ENCODE measurements around the gene FAM241A.
"Not testable (repeated sequence)": the region's sequence is repeated elsewhere in the genome, so short reads cannot be mapped to it uniquely, and the experiment has no call there.

FAM241A gene

GRCh38 chr4:112176596-112176995, 31.3 kb downstream of the FAM241A start:
- no peak for DNase-seq

DNA sequence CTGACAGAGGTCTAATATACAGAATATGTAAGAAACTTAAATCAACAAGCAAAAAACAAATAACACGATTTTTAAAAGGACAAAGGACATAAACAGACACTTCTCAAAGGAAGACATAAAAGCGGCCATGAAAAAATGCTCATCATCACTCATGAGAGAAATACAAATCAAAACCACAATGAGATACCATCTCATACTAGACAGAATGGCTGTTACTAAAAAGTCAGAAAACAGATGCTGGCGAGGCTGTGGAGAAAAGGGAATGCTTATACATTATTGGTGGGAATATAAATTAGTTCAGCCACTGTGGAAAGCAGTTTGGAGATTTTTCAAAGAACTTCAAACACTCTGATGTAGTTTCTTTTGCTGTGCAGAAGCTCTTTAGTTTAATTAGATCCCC, 33.5 kb downstream of the FAM241A start:
- not testable (repeated sequence) for DNase-seq

GRCh38 chr4:112181358-112182000, 36.2 kb downstream of the FAM241A start:
- DNase-seq, result no peak

GRCh38 chr4:112182604-112183003, 37.4 kb downstream of the FAM241A start:
- DNase-seq, result no peak

DNA sequence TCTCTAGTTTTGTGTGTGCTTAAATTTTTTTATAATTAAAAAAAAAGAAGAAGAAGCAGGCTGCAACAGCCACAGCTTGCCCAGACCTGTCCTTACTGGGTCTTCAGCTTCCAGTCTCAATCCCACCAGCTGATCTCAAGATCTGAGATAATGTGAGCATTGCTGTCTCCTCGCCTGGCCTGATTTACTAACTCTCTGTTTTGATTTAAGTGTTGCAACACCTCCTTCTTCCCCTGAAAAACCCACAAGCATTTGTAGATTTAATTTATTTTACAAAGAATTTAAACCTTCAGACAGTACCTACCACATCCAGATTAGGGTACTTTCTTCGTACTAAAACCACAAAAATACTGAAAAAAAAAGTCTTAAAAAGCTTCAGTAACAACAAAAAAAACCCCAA, 38.0 kb downstream of the FAM241A start:
- no peak for DNase-seq

GRCh38 chr4:112184438-112184837, 39.2 kb downstream of the FAM241A start:
- DNase-seq, result no peak

DNA sequence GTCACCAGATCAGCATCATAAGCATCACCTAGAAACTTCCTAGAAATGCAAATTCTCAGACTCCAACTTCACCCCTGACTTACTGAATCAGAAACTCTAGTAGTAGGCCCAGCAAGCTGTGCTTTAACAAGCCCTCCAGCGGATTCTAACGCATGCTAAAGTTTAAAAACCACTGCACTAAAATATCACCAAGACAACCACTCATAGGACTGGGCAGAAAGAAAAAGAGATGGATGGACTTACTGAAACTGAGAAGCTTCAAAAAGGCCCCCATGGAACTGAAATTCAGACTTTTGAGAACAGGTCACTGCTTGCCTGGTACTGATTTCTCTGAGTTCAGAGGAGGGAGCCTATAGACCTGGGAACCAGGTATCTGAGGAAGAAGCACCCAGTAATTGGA, 40.1 kb downstream of the FAM241A start:
- no peak for DNase-seq

- DNase-seq, result no peak
Measured at GRCh38 chr4:112185740-112186670, 40.8 kb downstream of the FAM241A start.

DNA sequence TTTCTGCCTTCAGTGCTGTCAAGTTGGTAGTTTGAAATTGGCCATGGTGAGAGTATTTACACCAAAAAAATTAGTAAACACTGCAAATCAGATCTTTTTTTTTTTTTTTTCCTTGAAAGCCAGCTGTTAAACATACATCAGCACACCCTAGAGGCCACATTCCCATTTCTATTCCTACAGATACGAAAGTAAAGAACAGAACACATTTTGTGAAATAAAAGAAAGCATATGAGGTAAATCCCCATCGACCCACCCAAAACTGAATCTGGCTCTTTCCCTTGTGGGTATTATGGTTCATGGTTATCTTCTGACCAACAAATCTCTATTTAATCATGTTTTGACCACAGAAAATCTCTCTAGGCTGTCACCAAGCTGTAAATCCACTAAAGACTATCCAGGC, 44.5 kb downstream of the FAM241A start:
- no peak for DNase-seq

- DNase-seq, result no peak
Measured at GRCh38 chr4:112190684-112191083, 45.4 kb downstream of the FAM241A start.

DNA sequence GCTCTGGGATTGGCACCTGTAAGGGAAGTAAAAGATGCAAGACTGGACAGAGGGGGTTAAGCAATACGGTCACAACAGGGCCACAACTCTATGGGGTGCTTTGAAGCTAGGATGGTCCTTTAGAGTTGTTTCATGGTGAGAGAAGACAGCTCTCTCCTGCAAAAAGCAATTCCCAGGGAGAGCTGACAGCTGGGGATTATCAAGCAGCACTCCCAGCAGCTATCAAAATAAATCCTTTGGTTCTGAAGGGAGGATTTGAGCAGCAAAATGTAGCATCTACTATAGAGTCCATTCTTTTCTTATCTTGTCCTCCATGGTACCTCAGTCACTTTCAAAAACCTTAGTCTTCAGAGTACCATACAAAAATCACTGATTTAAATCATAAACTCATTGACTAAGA, 51.2 kb downstream of the FAM241A start:
- no peak for DNase-seq

GRCh38 chr4:112199041-112199440, 53.8 kb downstream of the FAM241A start:
- no peak for DNase-seq

GRCh38 chr4:112201915-112202505, 56.8 kb downstream of the FAM241A start:
- no peak for DNase-seq

DNA sequence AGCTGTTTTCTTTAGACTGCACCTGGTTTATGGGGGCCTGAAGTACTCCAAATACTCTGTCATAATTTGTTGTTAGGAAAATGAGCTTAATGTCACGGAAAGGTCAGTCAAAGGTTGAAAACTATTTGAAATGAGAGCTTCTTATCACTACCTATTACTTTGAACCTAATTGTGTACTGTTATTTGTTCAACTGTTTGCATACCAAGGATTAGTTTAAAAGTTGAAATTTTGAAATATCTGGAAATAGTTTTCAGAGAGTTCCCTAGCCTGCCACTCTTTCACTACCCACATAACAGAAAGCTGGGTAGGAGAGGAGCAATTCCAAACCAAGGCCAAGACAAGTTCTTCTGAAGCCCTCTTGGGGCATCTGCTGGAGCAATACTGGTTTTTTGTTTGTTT, 58.3 kb downstream of the FAM241A start:
- DNase-seq, result no peak

DNA sequence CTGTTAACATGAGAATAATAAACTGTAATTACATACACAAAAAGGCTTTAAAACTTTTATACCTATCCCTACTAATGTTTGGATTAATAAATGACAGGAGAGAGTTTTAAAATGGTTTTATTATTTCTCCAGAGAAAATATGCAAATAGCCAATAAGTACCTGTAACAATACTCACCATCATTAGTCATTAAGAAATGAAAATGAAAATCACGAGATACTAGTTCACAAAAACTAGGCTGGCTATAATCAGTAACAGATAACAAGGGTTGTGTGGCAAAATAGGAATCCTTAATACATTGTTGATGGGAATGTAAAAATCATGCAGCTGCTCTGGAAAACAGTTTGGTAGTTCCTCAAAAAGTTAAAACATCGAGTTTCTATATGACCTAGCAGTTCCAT, 61.2 kb downstream of the FAM241A start:
- no peak for DNase-seq

DNA sequence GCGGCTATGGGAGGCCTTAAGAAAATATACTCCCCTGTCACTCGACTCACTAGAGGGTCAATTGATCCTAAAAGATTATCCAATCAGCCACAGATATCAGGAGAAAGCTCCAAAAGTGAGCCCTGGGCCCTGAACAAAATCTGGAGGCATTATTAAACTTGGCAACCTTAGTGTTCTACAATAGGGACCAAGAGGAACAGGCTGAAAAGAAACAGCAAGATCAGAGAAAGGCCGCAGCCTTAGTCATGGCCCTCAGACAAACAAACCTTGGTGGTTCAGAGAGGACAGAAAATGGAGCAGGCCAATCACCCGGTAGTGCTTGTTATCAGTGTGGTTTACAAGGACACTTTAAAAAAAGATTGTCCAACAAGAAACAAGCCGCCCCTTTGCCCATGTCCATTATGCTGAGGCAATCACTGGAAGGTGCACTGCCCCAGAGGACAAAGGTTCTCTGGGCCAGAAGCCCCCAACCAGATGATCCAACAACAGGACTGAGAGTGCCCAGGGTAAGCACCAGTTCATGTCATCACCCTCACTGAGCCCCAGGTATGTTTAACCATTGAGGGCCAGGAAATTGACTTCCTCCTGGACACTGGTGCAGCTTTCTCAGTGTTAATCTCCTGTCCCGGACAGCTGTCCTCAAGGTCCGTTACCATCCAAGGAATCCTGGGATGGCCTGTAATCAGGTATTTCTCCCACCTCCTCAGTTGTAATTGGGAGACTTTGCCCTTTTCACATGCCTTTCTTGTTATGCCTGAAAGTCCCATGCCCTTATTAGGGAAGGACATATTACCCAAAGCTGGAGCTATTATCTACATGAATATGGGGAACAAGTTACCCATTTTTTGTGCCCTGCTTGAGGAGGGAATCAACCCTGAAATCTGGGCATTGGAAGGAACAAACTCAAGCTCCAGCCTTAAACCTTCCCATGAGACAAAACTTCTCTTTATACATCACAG, 63.2 kb downstream of the FAM241A start:
- not testable (repeated sequence) for DNase-seq

GRCh38 chr4:112210777-112211176, 65.5 kb downstream of the FAM241A start:
- no peak for DNase-seq

DNA sequence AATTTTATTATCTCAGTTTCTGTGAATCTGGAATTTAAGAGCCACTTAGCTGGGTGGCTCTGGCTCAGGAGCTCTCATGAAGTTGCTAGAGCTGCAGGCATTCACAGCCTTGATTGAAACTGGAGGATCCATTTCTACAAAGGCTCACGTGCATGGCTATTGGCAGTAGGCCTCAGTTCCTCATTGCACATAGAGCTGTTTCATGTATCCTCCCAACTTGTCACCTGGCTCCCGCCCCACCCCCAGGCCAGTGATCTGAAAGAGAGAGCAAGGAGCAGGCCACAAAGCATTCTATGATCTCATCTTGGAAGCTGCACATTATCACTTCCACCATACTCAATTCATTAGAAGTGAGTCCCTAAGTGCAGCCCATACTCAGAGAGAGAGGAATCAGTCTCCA, 67.8 kb downstream of the FAM241A start:
- no peak for DNase-seq

DNA sequence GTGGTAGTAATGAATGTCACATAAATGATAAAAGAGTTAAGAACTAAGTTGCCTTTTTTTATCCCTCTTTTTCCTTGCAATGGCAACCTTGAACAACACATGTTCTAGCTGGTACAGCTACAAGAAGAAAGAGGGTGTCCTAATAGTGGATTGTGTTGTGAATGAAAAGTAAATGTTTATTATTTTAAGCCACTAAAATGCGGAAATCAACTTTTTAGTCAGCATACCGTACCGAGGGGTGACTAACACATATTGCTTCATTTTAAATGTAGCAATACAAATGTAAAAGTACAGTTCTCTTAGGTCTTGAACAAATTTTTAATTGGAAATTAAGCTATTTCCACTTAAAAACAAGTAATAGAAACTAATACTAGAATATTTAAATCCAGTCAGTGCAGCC, 68.6 kb downstream of the FAM241A start:
- no peak for DNase-seq

DNA sequence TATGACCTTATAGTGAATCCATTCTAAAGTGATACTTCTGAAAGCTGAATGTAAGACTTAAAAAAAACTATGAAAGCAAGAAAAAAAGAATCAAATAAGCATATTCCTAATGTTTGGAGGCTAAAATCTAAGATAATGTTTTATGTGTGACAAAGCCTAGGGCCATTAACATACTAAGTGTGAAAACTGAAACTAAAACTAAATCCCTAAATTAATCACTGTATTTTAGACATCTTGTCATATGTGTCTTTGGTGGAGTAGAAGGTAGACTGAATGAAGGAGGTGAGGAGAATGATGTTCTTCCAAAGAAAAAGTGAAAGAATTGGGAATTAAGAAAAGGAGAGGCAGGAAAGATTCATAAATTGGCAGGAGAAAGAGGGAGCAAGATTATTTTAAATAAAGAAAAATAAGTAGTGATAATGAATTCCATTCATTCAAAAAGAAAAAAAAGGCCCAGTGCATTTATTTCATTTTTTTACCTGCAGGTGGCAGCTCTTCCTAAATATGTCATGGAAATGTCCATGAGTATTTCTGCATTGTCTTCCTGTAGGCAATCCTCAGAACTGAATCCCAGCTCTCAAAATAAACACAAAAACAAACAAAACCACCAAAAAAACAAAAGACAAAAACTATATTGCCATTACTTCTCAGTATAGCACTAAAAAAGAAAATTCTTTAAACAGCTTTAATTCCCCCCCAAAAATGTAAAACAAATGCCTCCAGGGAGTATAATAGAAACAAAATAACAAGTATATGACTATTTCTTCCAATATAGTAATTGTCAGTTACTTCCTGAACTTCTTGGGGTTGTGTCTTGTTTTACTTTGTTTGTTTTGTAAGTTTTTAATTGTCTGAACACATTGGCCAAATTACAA, 69.4 kb downstream of the FAM241A start:
- DNase-seq, result no peak

DNA sequence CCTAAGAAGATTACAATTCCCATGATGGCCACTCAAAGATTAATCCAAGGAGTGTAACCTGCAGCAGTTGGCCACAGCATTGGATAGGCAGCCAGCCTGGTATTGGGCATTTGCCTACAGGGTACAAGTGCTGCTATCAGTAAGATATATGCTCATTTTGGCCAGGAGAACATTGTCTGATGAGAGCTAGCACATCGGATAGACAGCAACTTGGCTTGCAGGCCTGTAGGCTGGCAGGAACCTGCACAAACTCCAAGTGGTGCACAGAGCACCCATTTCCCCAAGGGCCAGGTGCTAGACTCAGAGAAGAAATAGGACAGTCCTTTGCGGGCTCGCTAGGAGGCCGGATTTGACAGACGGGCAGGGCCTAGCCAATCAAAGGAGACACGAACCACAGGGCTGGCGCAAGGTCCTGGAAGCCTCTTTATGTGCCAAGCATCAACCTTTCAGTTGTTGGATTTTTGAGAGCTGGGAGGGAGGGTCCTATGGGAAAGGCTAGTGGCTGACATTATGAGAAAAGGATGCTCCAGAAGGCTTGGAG, 74.6 kb downstream of the FAM241A start:
- no peak for DNase-seq
